HG02678 (cell line): Measurements from ENCODE around the gene RNU2-63P.
"Not testable (repeated sequence)": the region's sequence is repeated elsewhere in the genome, so short reads cannot be mapped to it uniquely, and the experiment has no call there.

Experiments
- ATAC-seq: cut with Tn5 transposase; IDR thresholded peaks from one replicate; pipeline ENCODE4 v1.9.1; 2021; ENCODE audit warnings: mild to moderate bottlenecking, moderate library complexity; ENCODE audit not compliant: unreplicated experiment

Gene RNU2-63P

GRCh38 chr2:88032070-88032702 is 15.8 kb upstream of the RNU2-63P start:
- no peak for ATAC-seq

GRCh38 chr2:88028931-88029330 is 12.6 kb upstream of the RNU2-63P start:
- no peak for ATAC-seq

GRCh38 chr2:88027697-88028389 is 11.5 kb upstream of the RNU2-63P start:
- ATAC-seq = peak; percentile 70

GRCh38 chr2:88024509-88024908 is 8.2 kb upstream of the RNU2-63P start:
- ATAC-seq = no peak

- no peak for ATAC-seq
Observed at GRCh38 chr2:88022669-88022921, 6.2 kb upstream of the RNU2-63P start.

- no peak for ATAC-seq
Observed at GRCh38 chr2:88019985-88020384, 3.6 kb upstream of the RNU2-63P start.

GRCh38 chr2:88018909-88019308 is 2.6 kb upstream of the RNU2-63P start:
- ATAC-seq = no peak

GRCh38 chr2:88018077-88018805 is 1.9 kb upstream of the RNU2-63P start:
- not testable (repeated sequence) for ATAC-seq

- not testable (repeated sequence) for ATAC-seq
Observed at GRCh38 chr2:88017780-88018038, 1.4 kb upstream of the RNU2-63P start.

- ATAC-seq = peak; percentile 68
Observed at GRCh38 chr2:88016960-88017779, 823 bp upstream of the RNU2-63P start.

- ATAC-seq = no peak
Observed at GRCh38 chr2:88011011-88011410, 5.3 kb downstream of the RNU2-63P start.

GRCh38 chr2:88010136-88010535 is 6.2 kb downstream of the RNU2-63P start:
- no peak for ATAC-seq

- ATAC-seq = no peak
Observed at GRCh38 chr2:88006912-88007439, 9.4 kb downstream of the RNU2-63P start.

- no peak for ATAC-seq
Observed at GRCh38 chr2:88005776-88006175, 10.6 kb downstream of the RNU2-63P start.

GRCh38 chr2:88003074-88003755 is 13.1 kb downstream of the RNU2-63P start:
- no peak for ATAC-seq

- no peak for ATAC-seq
Observed at GRCh38 chr2:88002359-88002707, 14.0 kb downstream of the RNU2-63P start.

- ATAC-seq = not testable (repeated sequence)
Observed at GRCh38 chr2:88000474-88000873, 15.9 kb downstream of the RNU2-63P start.

- ATAC-seq = no peak
Observed at GRCh38 chr2:87996570-87996969, 19.8 kb downstream of the RNU2-63P start.

- no peak for ATAC-seq
Observed at GRCh38 chr2:87995756-87996155, 20.6 kb downstream of the RNU2-63P start.

GRCh38 chr2:87994304-87994850 is 22.0 kb downstream of the RNU2-63P start:
- not testable (repeated sequence) for ATAC-seq

GRCh38 chr2:87992569-87992968 is 23.8 kb downstream of the RNU2-63P start:
- not testable (repeated sequence) for ATAC-seq
